ENCODE measurements around the gene AGRP. TPM values are rescaled to one million over a fixed set of nuclear protein-coding genes. Genes with fewer than 3 reads are reported as not detected.
A peak's percentile ranks its signal among the peaks of the same experiment; 100 is the strongest.

Gene AGRP, protein sequence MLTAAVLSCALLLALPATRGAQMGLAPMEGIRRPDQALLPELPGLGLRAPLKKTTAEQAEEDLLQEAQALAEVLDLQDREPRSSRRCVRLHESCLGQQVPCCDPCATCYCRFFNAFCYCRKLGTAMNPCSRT
- total RNA-seq (ENCODE audit: unreplicated experiment), result not detected
- long read RNA-seq, result 0 reads

- no peak for DNase-seq
- Mint-ChIP-seq H3K4me1 (ENCODE audit: low read depth, unreplicated experiment) (peaks cover 7% of the 10 kb centered on the region), H3K4me3 (ENCODE audit: unreplicated experiment) (no peak within 1 kb of the TSS), H3K27me3 (ENCODE audit: unreplicated experiment) (peaks cover 2% of the 10 kb centered on the region), H3K9me3 (ENCODE audit: unreplicated experiment) (peaks cover 3% of the 10 kb centered on the region), H3K27ac (ENCODE audit: unreplicated experiment) (no peak within 1 kb of the TSS), H3K36me3 (ENCODE audit: unreplicated experiment) (no peaks in the 10 kb centered on the region)
- TF ChIP-seq, protein P1, sequence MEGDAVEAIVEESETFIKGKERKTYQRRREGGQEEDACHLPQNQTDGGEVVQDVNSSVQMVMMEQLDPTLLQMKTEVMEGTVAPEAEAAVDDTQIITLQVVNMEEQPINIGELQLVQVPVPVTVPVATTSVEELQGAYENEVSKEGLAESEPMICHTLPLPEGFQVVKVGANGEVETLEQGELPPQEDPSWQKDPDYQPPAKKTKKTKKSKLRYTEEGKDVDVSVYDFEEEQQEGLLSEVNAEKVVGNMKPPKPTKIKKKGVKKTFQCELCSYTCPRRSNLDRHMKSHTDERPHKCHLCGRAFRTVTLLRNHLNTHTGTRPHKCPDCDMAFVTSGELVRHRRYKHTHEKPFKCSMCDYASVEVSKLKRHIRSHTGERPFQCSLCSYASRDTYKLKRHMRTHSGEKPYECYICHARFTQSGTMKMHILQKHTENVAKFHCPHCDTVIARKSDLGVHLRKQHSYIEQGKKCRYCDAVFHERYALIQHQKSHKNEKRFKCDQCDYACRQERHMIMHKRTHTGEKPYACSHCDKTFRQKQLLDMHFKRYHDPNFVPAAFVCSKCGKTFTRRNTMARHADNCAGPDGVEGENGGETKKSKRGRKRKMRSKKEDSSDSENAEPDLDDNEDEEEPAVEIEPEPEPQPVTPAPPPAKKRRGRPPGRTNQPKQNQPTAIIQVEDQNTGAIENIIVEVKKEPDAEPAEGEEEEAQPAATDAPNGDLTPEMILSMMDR (IDR thresholded peaks at IDR 0.05; ENCODE audit: partially characterized antibody, unreplicated experiment), result no peak
These were observed at the start of gene AGRP for GRCh38 chr16:67483150-67483549. AGRP (minus strand) TSS chr16:67483547; CDS start chr16:67483398, 149 bp downstream.

DNA sequence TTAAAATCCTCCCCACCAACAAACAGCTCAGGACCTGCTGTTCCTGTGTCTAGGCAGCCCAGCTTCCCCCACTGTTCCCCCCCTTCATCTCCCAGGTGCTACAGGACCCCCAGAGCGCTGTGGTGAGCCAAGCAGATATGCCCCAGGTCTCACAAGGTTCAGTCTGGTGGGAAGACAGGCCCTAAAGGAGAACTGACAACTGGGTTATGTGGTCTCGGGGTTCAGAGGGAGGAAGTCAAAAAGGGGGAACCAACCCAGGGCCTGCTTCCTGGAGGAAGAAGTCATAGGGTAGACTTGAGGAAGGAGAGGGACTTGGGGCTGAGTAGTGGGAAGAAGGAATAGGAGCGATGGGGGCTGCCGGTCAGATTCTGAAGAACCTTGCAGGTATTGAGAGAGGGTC lies 47.9 kb upstream of the AGRP start:
- no peak for DNase-seq
- TF ChIP-seq, protein P1 (IDR thresholded peaks at IDR 0.05; ENCODE audit: partially characterized antibody, unreplicated experiment), result no peak
- Mint-ChIP-seq H3K9me3 (ENCODE audit: unreplicated experiment) (peaks cover 12% of the 10 kb centered on the region), H3K27ac (ENCODE audit: unreplicated experiment) (no peak overlapping the region), H3K4me3 (ENCODE audit: unreplicated experiment) (peak overlapping the region; percentile 87), H3K27me3 (ENCODE audit: unreplicated experiment) (peaks cover 41% of the 10 kb centered on the region), H3K4me1 (ENCODE audit: low read depth, unreplicated experiment) (peaks cover 19% of the 10 kb centered on the region), H3K36me3 (ENCODE audit: unreplicated experiment) (peaks cover 5% of the 10 kb centered on the region)

DNA sequence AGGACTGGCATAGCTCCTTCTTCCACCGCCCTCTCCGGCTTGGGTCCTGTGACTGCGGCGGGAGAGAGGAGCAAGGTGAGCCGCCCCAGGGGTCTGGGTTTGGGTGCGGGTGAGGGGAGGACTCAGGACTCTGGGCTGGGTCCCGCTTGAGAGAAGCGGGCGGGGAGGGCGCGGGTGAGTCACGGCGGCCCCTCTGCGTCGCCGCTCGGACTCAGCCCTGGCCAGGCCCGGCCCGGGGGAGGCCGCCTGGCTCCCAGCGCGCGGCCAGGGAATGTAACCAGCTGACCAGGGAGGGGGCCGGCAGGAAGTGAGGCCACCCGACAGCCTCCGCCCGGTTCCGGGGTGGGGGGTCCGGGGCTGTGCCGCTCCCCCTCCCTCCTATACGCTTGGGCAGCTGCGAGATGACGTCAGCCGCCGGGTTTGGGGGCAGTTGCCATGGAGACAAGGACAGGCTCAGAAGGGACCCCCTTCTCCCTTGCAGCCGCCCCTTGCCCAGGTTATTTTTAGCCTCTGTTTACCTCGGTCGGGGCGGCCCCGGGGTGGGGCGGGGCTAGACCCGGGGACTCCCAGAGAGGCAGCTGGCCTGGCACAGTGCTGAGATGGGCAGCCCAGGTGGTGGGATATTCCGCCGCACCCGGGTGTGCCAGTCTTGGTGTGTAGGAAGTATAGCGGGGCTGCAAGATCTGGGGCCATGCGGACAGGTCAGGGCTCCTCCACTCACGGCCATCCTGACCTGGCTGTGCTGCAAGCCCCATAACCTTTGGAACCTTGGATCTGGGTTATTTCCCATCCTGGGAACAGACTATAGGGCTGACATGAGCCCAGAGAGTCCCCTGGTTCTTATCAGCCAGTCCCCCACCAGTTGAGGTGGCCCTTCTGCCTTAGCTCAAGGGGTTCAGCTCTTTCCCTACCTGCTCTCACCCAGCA lies 46.9 kb upstream of the AGRP start:
- peaks cover 5% of the 10 kb centered on the region for H3K36me3 Mint-ChIP-seq (ENCODE audit: unreplicated experiment)
- TF ChIP-seq, protein P1 (IDR thresholded peaks at IDR 0.05; ENCODE audit: partially characterized antibody, unreplicated experiment), result no peak
- peak overlapping the region; percentile 98 for H3K4me3 Mint-ChIP-seq (ENCODE audit: unreplicated experiment)
- H3K27me3 Mint-ChIP-seq (ENCODE audit: unreplicated experiment), result peaks cover 33% of the 10 kb centered on the region
- H3K27ac Mint-ChIP-seq (ENCODE audit: unreplicated experiment), result peak overlapping the region; percentile 98
- peaks cover 9% of the 10 kb centered on the region for H3K9me3 Mint-ChIP-seq (ENCODE audit: unreplicated experiment)
- peaks cover 19% of the 10 kb centered on the region for H3K4me1 Mint-ChIP-seq (ENCODE audit: low read depth, unreplicated experiment)
- DNase-seq, result peak; percentile 67

DNA sequence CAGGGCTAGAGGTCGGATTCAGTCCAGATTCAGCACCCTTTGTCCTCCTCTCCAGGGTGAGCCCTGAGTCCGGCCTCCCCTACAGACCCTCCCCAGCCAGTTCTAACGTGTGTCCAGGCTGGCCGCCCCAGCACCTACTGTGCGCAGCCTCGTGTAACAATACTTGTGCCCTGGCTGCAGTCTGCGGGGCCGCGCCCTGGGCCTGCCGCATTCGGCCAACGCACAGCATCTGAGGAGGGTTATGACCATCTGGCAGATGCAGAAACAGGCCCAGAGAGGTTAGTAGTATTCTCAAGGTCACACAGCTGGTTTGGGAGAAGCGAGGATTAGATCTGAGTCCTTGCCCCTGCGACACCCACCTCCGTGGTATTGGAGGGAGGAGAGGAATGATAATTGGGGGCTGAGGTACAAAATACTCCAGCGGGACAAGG lies 46.2 kb upstream of the AGRP start:
- peak; percentile 44 for DNase-seq
- H3K27ac Mint-ChIP-seq (ENCODE audit: unreplicated experiment), result peak overlapping the region; percentile 98
- H3K27me3 Mint-ChIP-seq (ENCODE audit: unreplicated experiment), result peaks cover 34% of the 10 kb centered on the region

More for the DNA sequence above, 46.2 kb upstream of the AGRP start:
- Mint-ChIP-seq H3K4me3 (ENCODE audit: unreplicated experiment) (peak overlapping the region; percentile 98), H3K4me1 (ENCODE audit: low read depth, unreplicated experiment) (peaks cover 19% of the 10 kb centered on the region), H3K9me3 (ENCODE audit: unreplicated experiment) (peaks cover 8% of the 10 kb centered on the region), H3K36me3 (ENCODE audit: unreplicated experiment) (peaks cover 5% of the 10 kb centered on the region)
- TF ChIP-seq, protein P1 (IDR thresholded peaks at IDR 0.05; ENCODE audit: partially characterized antibody, unreplicated experiment), result no peak
